ENCODE results near the gene BOLA1.

BOLA1 gene

GRCh38 chr1:149903836-149904491, 4.6 kb downstream of the BOLA1 start:
- Histone ChIP-seq H3K4me1 (ENCODE audit: insufficient read depth, low read length, poor library complexity, severe bottlenecking) (peaks cover 12% of the 10 kb centered on the region), H3K9ac (ENCODE audit: low read depth, low read length, poor library complexity, severe bottlenecking) (no peak overlapping the region), H3K4me3 (ENCODE audit: low read length, poor library complexity, severe bottlenecking) (no peak overlapping the region), H3K4me2 (ENCODE audit: low read depth, low read length, poor library complexity, severe bottlenecking) (no peak overlapping the region), H3K27me3 (ENCODE audit: insufficient read depth, low read length, poor library complexity, severe bottlenecking) (no peaks in the 10 kb centered on the region), H3F3A (ENCODE audit: low read depth) (no peaks in the 10 kb centered on the region), H2AFZ (ENCODE audit: low read length) (no peak overlapping the region), H3K79me2 (ENCODE audit: insufficient read depth, low read length) (peaks cover 10% of the 10 kb centered on the region; the same call in 1 of the 2 replicates), H3K9me3 (ENCODE audit: insufficient read depth, low read depth, low read length) (no peaks in the 10 kb centered on the region), H3K36me3 (ENCODE audit: insufficient read depth, low read length) (peaks cover 37% of the 10 kb centered on the region; the same call in 1 of the 2 replicates), H4K20me1 (ENCODE audit: insufficient read depth, low read length, poor library complexity, severe bottlenecking) (no peaks in the 10 kb centered on the region), H3K9me2 (replicated peaks; ENCODE audit: low read depth, low read length) (no peaks in the 10 kb centered on the region)
- TF ChIP-seq EZH2phosphoT487 (IDR thresholded peaks at IDR 0.05; ENCODE audit: borderline replicate concordance) = no peak
- no peak for TF ChIP-seq CTCF (conservative IDR thresholded peaks at IDR 0.05; ENCODE audit: low read length)

DNA sequence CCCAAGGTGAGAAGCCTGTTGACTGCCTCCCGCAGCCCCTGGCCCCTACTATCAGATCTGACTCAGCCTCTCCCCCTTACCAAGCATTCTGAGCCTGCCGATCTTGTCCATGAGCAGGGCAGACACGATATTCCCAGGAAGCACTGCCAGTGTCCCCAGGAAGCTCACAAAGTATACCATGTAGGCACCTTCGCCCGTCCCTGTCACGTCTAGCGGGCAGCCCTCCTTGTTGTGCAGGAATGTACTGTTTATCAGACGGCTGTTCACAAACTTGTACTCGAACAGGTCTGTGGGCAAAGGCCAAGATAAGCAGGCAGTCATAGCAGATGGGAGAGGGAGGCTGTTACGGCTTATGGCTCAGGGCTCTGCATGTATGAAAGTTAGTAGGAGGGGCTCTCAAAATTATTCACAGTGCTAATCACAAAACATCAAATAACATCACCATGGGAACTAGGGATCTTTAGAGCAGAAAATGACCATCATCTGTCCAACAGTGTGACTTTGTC, 7.3 kb downstream of the BOLA1 start:
- no peak overlapping the region for H3K4me3 ChIP-seq (ENCODE audit: low read length, poor library complexity, severe bottlenecking)
- H3K9me2 ChIP-seq (replicated peaks; ENCODE audit: low read depth, low read length) = no peaks in the 10 kb centered on the region
- H3K9me3 ChIP-seq (ENCODE audit: insufficient read depth, low read depth, low read length) = no peaks in the 10 kb centered on the region
- TF ChIP-seq EZH2phosphoT487 (IDR thresholded peaks at IDR 0.05; ENCODE audit: borderline replicate concordance) (no peak), CTCF (conservative IDR thresholded peaks at IDR 0.05; ENCODE audit: low read length) (no peak)
- no peaks in the 10 kb centered on the region for H3K27me3 ChIP-seq (ENCODE audit: insufficient read depth, low read length, poor library complexity, severe bottlenecking)
- H3K4me1 ChIP-seq (ENCODE audit: insufficient read depth, low read length, poor library complexity, severe bottlenecking) = peaks cover 15% of the 10 kb centered on the region
- H2AFZ ChIP-seq (ENCODE audit: low read length) = no peak overlapping the region
- peaks cover 9% of the 10 kb centered on the region for H4K20me1 ChIP-seq (ENCODE audit: insufficient read depth, low read length, poor library complexity, severe bottlenecking)
- H3K4me2 ChIP-seq (ENCODE audit: low read depth, low read length, poor library complexity, severe bottlenecking) = no peak overlapping the region
- peaks cover 23% of the 10 kb centered on the region; the same call in 1 of the 2 replicates for H3K79me2 ChIP-seq (ENCODE audit: insufficient read depth, low read length)
- H3K36me3 ChIP-seq (ENCODE audit: insufficient read depth, low read length) = peaks cover 59% of the 10 kb centered on the region; the same call in 1 of the 2 replicates
- H3K9ac ChIP-seq (ENCODE audit: low read depth, low read length, poor library complexity, severe bottlenecking) = no peak overlapping the region
- H3F3A ChIP-seq (ENCODE audit: low read depth) = no peaks in the 10 kb centered on the region

- no peaks in the 10 kb centered on the region for H3K9me3 ChIP-seq (ENCODE audit: insufficient read depth, low read depth, low read length)
- H3F3A ChIP-seq (ENCODE audit: low read depth) = no peaks in the 10 kb centered on the region
- H3K4me2 ChIP-seq (ENCODE audit: low read depth, low read length, poor library complexity, severe bottlenecking) = peak overlapping the region; percentile 89
- no peaks in the 10 kb centered on the region for H3K9me2 ChIP-seq (replicated peaks; ENCODE audit: low read depth, low read length)
- no peaks in the 10 kb centered on the region for H3K27me3 ChIP-seq (ENCODE audit: insufficient read depth, low read length, poor library complexity, severe bottlenecking)
- peak overlapping the region; percentile 93 for H3K4me3 ChIP-seq (ENCODE audit: low read length, poor library complexity, severe bottlenecking)
- peaks cover 87% of the 10 kb centered on the region for H3K79me2 ChIP-seq (ENCODE audit: insufficient read depth, low read length)
- H4K20me1 ChIP-seq (ENCODE audit: insufficient read depth, low read length, poor library complexity, severe bottlenecking) = peaks cover 41% of the 10 kb centered on the region
- peaks cover 72% of the 10 kb centered on the region for H3K4me1 ChIP-seq (ENCODE audit: insufficient read depth, low read length, poor library complexity, severe bottlenecking)
- peaks cover 24% of the 10 kb centered on the region; the same call in 1 of the 2 replicates for H3K36me3 ChIP-seq (ENCODE audit: insufficient read depth, low read length)
- TF ChIP-seq EZH2phosphoT487 (IDR thresholded peaks at IDR 0.05; ENCODE audit: borderline replicate concordance) (no peak), CTCF (conservative IDR thresholded peaks at IDR 0.05; ENCODE audit: low read length) (no peak)
- H2AFZ ChIP-seq (ENCODE audit: low read length) = no peak overlapping the region
- peak overlapping the region; percentile 91 for H3K9ac ChIP-seq (ENCODE audit: low read depth, low read length, poor library complexity, severe bottlenecking)
Observed at GRCh38 chr1:149914545-149914944, 15.2 kb downstream of the BOLA1 start.
